Smooth muscle cell (in vitro differentiated cells): ENCODE measurements around the gene FAM131A. TPM values are rescaled to one million over a fixed set of nuclear protein-coding genes. Genes with fewer than 3 reads are reported as not detected.

ENCODE experiments used
- DNase-seq: peaks from one replicate; lab custom pipeline; 2025; ENCODE audit not compliant: unreplicated experiment; lab: John Stamatoyannopoulos, UW
- H2AFZ ChIP-seq: fragments of 200-600 bp; sonication (generic); 2 replicates; pipeline ENCODE4 v1.6.0; 2016; ENCODE audit warnings: antibody characterized with exemption, low read depth, mild to moderate bottlenecking
- H3F3A ChIP-seq: fragments of 200-600 bp; sonication (generic); 2 replicates; pipeline ENCODE4 v1.6.0; 2017; ENCODE audit warnings: antibody characterized with exemption, low read depth
- H3K27ac ChIP-seq: fragments of 200-600 bp; sonication (generic); 2 replicates; pipeline ENCODE4 v1.5.1; 2016; ENCODE audit warnings: low read depth, mild to moderate bottlenecking
- H3K27me3 ChIP-seq: fragments of 200-600 bp; sonication (generic); 2 replicates; pipeline ENCODE4 v1.6.1; 2016; ENCODE audit warnings: low read depth, mild to moderate bottlenecking
- H3K36me3 ChIP-seq: fragments of 200-600 bp; sonication (generic); 2 replicates; pipeline ENCODE4 v1.5.1; 2016; ENCODE audit warnings: low read depth
- H3K4me1 ChIP-seq: fragments of 200-600 bp; sonication (generic); 2 replicates; pipeline ENCODE4 v1.5.1; 2016; ENCODE audit warnings: low read depth
- H3K4me2 ChIP-seq: fragments of 200-600 bp; sonication (generic); 2 replicates; pipeline ENCODE4 v1.6.0; 2016; ENCODE audit warnings: mild to moderate bottlenecking
- H3K4me3 ChIP-seq: fragments of 200-600 bp; sonication (generic); 2 replicates; pipeline ENCODE4 v1.5.1; 2016; ENCODE audit warnings: mild to moderate bottlenecking
- H3K79me2 ChIP-seq: fragments of 200-600 bp; sonication (generic); 2 replicates; pipeline ENCODE4 v1.6.0; 2016; ENCODE audit warnings: low read depth, mild to moderate bottlenecking
- H3K9ac ChIP-seq: fragments of 200-600 bp; sonication (generic); 2 replicates; pipeline ENCODE4 v1.6.0; 2016; ENCODE audit warnings: low read depth
- H3K9me3 ChIP-seq: fragments of 200-600 bp; sonication (generic); replicated peaks from 2 replicates; pipeline ENCODE4 v1.5.1; 2016; ENCODE audit warnings: low read depth
- H4K20me1 ChIP-seq: fragments of 200-600 bp; sonication (generic); 2 replicates; pipeline ENCODE4 v1.6.0; 2016; ENCODE audit warnings: low read depth
- CTCF ChIP-seq: fragments of 200-600 bp; sonication (generic); IDR thresholded peaks from 2 replicates; pipeline ENCODE4 v1.5.1; 2017; ENCODE audit warnings: borderline replicate concordance, mild to moderate bottlenecking, antibody characterized with exemption; ENCODE audit not compliant: insufficient read depth, poor library complexity, severe bottlenecking
- WGBS: methylation state at CpG from one replicate; pipeline ENCODE4 v1.1.7; 2016; ENCODE audit warnings: low lambda C conversion rate; 5-methylcytosine and 5-hydroxymethylcytosine counted together
- polyA plus RNA-seq: library from polyadenylated mRNA; unstranded; fragments of >200 nt; fragmentation: Nextera tagmentation; extraction: Ambion mirVana; gene quantifications from 2 replicates; pipeline ENCODE4 v1.2.1, GENCODE V29; 2016
- total RNA-seq: library from RNA; depleted of rRNA; stranded (reverse); fragments of >200 nt; gene quantifications from 2 replicates; pipeline ENCODE4 v1.2.3, GENCODE V29; 2014

Gene FAM131A
- total and polyA plus RNA-seq, 2 experiments from 2014 or later: 15.3 to 20.2 TPM

GRCh38 chr3:184352897-184353545, 15.6 kb downstream of the FAM131A start:
- no peak for DNase-seq
- H3K4me3 ChIP-seq: no peak overlapping the region
- no peak overlapping the region for H2AFZ ChIP-seq
- WGBS: 93% methylated on average over 11 of the region's 11 CpGs
- no peaks in the 10 kb centered on the region for H3K79me2 ChIP-seq
- H3K4me2 ChIP-seq: no peak overlapping the region
- H3K4me1 ChIP-seq: peaks cover 6% of the 10 kb centered on the region
- no peaks in the 10 kb centered on the region for H3K36me3 ChIP-seq
- no peak overlapping the region for H3K9ac ChIP-seq
- no peak for TF ChIP-seq CTCF
- H3K9me3 ChIP-seq: no peaks in the 10 kb centered on the region
- peaks cover 8% of the 10 kb centered on the region for H4K20me1 ChIP-seq
- H3F3A ChIP-seq: peaks cover 11% of the 10 kb centered on the region
- H3K27me3 ChIP-seq: no peaks in the 10 kb centered on the region
- H3K27ac ChIP-seq: no peak overlapping the region

- peaks cover 3% of the 10 kb centered on the region for H4K20me1 ChIP-seq
- no peak overlapping the region for H3K4me3 ChIP-seq
- no peak overlapping the region for H2AFZ ChIP-seq
- H3K79me2 ChIP-seq: no peaks in the 10 kb centered on the region
- no peaks in the 10 kb centered on the region for H3K27me3 ChIP-seq
- no peaks in the 10 kb centered on the region for H3K9me3 ChIP-seq
- peaks cover 7% of the 10 kb centered on the region for H3F3A ChIP-seq
- 98% methylated on average over 11 of the region's 11 CpGs for WGBS
- no peak overlapping the region for H3K4me2 ChIP-seq
- H3K9ac ChIP-seq: no peak overlapping the region
- DNase-seq: no peak
- no peak overlapping the region for H3K27ac ChIP-seq
- no peak for TF ChIP-seq CTCF
- peaks cover under 1% of the 10 kb centered on the region for H3K4me1 ChIP-seq
- no peaks in the 10 kb centered on the region for H3K36me3 ChIP-seq
Measured at GRCh38 chr3:184353546-184353941, 16.1 kb downstream of the FAM131A start.

GRCh38 chr3:184354121-184354728, 16.8 kb downstream of the FAM131A start:
- DNase-seq: no peak

More at GRCh38 chr3:184354121-184354728, 16.8 kb downstream of the FAM131A start:
- H3K4me2 ChIP-seq: no peak overlapping the region
- H3K27me3 ChIP-seq: no peaks in the 10 kb centered on the region
- no peak overlapping the region for H2AFZ ChIP-seq
- H4K20me1 ChIP-seq: no peaks in the 10 kb centered on the region
- no peaks in the 10 kb centered on the region for H3K36me3 ChIP-seq
- H3K79me2 ChIP-seq: no peaks in the 10 kb centered on the region
- no peak overlapping the region for H3K4me3 ChIP-seq
- H3K4me1 ChIP-seq: no peaks in the 10 kb centered on the region
- no peak overlapping the region for H3K9ac ChIP-seq
- no peak overlapping the region for H3K27ac ChIP-seq
- 68% methylated on average over 18 of the region's 18 CpGs for WGBS
- H3F3A ChIP-seq: peaks cover under 1% of the 10 kb centered on the region
- TF ChIP-seq CTCF: peak; percentile 83
- H3K9me3 ChIP-seq: no peaks in the 10 kb centered on the region
